NCI-H2029 treated with DMSO at 0.1 percent for 48 hours (cell line): ENCODE results near the gene GNB5.
"Not testable (repeated sequence)": the region's sequence is repeated elsewhere in the genome, so short reads cannot be mapped to it uniquely, and the experiment has no call there.

Experiments used
- DNase-seq: peaks from one replicate; lab custom pipeline; 2025; lab: John Stamatoyannopoulos, UW

Gene GNB5

GRCh38 chr15:52170199-52170598 lies 21.0 kb downstream of the GNB5 start:
- DNase-seq, result not testable (repeated sequence)

DNA sequence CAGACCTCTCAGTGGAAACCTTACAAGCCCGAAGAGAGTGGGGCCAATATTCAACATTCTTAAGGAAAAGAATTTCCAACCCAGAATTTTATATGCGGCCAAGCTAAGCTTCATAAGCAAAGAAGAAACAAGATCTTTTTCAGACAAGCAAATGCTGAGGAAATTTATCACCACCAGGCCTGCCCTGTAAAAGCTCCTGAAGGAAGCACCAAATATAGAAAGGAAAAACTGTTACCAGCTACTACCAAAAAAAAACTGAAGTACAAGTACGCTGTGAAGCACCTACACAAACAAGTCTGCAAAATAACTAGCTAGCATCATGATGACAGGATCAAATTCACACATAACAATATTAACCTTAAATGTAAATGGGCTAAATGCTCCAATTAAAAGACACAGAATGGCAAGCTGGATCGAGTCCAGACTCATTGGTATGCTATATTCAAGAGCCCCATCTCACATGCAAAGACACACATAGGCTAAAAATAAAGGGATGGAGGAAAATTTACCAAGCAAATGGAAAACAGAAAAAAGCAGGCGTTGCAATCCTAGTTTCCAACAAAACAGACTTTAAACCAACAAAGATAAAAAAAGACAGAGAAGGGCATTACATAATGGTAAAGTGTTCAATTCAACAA lies 25.6 kb downstream of the GNB5 start:
- peak; percentile 6 for DNase-seq

GRCh38 chr15:52164631-52165265 lies 26.4 kb downstream of the GNB5 start:
- DNase-seq, result no peak

- no peak for DNase-seq
Observed at GRCh38 chr15:52163321-52164190, 27.6 kb downstream of the GNB5 start.

GRCh38 chr15:52162876-52163275 lies 28.3 kb downstream of the GNB5 start:
- no peak for DNase-seq

DNA sequence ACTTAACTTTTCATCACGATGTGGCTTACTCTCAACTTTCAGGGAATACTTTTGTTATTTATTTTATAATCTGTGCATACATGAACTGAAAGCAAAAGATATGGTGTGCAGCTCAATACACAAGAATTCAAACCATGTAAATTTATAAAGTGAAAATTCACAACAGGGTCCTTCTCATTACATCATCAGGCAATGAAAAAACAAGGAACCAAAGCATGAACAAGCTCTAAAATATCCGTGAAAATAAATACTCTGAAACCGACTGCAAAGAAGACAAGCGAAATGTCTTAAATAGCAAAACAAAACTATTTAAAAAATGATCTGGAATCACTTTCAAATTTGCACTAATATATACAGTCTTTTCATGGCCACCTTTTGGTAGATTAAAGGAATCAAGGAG lies 28.9 kb downstream of the GNB5 start:
- no peak for DNase-seq

DNA sequence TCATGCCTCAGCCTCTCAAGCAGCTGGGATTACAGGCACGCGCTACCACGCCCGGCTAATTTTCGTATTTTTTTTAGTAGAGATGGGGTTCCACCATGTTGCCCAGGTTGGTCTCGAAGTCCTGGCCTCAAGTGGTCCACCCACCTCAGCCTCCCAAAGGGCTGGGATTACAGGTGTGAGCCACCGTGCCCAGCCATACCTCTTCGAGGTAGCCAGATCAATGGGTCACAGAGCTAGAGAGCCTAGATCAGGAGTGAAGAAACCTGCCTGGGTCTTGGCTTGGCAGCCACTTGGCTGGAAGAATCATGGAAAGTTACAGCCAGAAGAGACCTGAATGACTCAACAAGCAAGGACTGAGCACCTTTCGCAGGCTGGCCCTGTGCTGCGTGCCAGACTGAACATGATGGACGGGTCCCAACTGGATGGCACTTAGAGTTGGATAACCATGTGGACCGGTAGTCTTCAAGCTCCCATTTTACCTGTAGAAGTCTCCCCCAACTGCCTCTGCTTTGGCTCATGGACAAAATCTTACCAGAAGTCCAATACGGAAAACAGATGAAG lies 29.7 kb downstream of the GNB5 start:
- no peak for DNase-seq

GRCh38 chr15:52159645-52160044 lies 31.5 kb downstream of the GNB5 start:
- no peak for DNase-seq

GRCh38 chr15:52158084-52158765 lies 33.0 kb downstream of the GNB5 start:
- DNase-seq, result no peak

DNA sequence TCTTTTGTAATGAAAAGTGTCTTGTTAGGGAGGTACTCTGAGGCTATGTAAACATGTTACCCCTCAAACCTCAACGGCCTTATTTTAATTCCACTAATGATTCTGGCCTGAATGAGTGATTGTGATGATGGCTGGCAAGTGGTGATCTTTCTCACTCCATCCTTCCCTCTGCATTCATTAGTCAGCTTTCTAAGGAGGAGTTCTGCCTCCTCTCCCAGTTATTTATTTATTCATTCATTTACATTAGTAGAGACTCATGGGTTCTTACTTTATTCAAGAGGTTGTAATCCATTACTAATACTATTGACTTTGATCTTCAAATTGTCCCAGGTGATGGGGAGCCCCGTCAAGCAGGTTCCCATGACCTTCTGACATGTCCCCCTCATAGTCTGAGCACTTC lies 35.3 kb downstream of the GNB5 start:
- no peak for DNase-seq

DNA sequence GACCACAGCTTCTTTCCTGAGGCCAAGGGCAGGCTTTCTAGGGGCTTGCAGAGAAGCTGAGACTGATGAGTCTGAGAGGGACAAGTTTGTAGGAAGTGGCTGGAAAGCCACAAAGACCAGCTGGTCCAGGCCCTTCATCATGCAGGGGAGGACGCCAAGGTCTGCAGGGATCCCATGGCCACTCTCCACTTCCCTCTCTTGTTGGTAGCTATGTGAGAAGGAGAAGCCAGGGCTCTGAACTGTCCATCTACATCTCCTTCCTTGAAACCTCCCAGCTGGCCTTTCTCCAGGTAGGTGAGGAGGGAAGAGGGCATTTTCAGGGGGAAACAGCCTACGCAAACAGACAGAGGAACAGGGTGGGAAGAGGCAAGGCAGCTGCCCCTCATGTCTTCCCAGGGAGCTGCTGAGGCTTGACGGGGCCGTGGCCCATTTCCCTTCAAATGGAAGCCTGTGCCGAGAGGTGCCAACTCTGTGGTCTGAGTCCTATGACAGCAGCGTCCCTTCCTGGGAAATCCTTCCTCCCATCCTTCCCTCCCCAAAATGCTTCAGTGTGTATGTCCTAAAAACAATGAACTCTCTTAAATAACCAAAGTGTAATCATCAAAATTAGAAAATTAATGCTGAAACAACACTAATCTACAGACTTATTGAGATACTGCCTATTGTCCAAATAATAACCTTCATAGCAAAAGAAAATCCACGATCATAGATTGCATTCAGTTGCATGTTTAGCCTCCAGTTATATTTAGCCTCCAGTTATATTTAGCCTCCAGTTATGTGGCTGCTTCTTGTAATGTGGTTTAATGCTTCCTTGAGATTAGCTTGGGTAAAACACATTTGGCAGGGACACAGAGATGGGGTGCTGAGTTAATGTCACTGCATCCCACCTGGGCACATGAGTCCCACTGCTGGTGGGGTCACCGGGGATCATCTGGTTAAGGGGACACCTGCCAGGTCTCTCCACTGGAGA lies 36.0 kb downstream of the GNB5 start:
- DNase-seq, result no peak

DNA sequence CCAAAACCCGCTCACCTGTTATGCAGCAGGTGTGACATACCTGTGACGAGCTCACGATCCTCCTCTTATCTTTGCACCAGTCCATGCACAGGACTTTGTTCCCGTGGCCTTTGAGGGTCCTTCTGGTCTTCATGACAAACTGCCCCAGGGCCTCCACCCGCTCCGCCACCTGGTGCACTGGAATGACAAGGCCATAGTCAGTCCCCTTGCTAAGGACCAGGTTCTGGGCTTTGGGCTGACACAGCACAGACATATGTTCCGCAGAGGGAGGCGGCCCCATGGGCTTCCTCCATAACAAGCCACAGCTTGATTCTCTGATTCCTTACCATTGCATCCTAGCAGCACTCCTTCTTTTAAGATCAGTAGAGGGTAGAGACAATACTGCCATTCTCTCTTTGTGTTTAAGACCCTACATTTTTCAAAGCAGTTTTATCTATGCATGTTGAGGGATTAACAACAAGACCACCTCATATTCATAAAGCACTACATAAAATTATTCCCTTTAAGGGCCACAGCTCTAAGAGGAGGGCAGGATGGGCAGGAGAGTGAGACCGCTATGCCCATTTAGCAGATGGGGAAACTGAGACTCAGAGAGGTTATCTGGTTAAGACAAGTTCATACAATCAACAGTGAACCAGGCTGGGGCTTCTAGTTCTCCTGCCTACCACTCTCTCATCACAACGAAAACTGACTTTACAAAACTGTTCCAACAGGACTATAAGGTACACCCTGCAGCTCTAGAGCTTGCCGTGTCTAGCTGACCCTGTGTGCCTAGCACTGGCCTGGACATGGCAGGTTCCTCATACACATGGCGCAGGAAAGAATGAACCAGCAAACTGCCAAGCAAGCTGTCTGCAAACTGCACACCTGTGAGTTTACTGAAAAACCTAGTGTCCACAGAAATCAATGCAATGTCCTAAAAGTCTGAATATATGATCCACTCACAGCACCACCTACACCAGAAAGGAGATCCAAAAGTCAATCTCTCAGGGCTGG lies 37.0 kb downstream of the GNB5 start:
- no peak for DNase-seq

- DNase-seq, result no peak
Observed at GRCh38 chr15:52151353-52151752, 39.8 kb downstream of the GNB5 start.

DNA sequence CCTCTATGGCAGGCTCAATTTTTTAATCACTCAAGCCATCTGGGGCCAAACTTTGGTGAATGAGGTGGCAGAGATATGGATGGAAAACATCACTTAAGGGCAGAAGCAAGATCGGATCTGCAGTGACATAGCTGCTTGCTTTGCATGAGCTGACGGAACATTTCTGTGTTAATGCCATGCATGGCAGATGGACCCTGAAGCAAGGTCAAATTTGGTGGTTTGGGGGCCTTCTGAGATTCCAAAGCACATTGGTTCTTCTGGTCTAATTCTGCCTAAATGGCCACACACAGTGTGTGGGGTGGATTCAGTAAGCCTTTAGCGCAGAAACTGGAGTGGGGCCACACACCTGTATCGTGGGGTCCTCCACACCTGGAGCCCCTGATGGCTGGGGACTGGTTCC lies 40.3 kb downstream of the GNB5 start:
- no peak for DNase-seq

DNA sequence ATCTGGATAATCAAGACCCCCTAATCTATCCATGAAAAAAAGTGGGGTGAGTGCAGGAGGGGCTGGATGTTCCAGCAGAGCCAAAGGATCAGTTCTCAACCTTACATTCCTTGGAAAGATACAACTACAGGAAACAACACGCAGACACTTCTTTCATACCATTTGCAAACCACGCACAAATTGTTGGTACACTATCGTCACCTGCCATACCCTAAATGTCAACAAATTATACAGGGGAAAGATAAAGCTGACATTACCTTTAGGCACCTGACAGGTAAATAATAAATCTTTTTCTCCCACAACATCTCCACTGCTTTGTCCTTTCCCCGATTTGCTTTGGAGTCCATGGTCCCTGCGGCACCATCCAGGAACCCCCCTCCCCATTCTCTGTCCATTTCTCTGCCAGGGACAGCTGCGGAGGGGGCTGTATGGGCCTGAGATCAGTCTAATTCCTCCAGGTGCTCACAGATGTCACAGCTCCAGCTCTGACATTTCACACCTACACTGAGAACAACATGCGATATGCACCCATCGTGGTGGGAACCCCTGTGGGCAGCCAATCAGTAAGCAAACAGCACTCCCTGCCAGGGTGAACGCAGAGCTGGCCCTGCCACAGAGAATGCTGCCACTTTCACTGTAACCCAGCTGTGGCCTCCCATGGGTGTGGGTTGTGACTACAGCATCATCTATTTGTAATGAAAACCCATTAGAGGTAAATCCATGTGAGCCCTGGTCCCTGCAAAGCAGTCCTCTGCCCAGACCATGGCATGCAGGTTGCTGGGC lies 41.0 kb downstream of the GNB5 start:
- no peak for DNase-seq

GRCh38 chr15:52148403-52148802 lies 42.8 kb downstream of the GNB5 start:
- no peak for DNase-seq

GRCh38 chr15:52146776-52147175 lies 44.4 kb downstream of the GNB5 start:
- DNase-seq, result no peak

DNA sequence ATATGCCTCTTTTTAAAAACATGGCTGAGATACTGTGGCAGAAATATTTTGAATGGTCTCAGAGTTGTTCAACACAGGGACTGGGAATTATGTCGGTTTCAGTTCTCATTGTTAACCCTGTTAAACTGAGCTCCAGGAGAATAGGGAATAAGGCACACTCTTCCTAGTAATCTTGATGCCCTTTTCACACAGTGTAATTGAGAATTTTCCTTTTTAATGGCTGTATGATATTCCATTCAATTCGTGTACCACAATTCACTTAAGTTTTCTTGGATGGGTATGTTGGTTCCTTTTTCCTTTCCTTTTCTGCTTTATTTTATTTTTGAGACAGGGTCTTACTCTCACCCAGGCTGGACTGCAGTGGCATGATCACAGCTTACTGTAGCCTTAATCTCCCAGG lies 44.9 kb downstream of the GNB5 start:
- DNase-seq, result no peak

- no peak for DNase-seq
Observed at GRCh38 chr15:52144656-52145178, 46.5 kb downstream of the GNB5 start.
